ENCODE measurements around the gene CBL. TPM values are rescaled to one million over a fixed set of nuclear protein-coding genes. Genes with fewer than 3 reads are reported as not detected.

CBL gene
- polyA plus RNA-seq, 3 donors, result 7.6 to 24.0 (median 23.1) TPM

- no peaks in the 10 kb centered on the region for H3K9me3 ChIP-seq (replicated peaks in 1 of 2; ENCODE audit: control insufficient read depth in 1 of 2, insufficient read depth in 1 of 2, low read length in 2 of 2)
- H3K36me3 ChIP-seq (replicated peaks in 1 of 2; ENCODE audit: control insufficient read depth in 1 of 2, insufficient read depth in 2 of 2, low read length in 2 of 2), result peaks cover 97 to 100% of the 10 kb centered on the region in 2 donors
- Mint-ChIP-seq H3K27me3 (ENCODE audit: low read depth in 3 of 3) (peaks cover 0 to 3% (median 0%) of the 10 kb centered on the region in 3 donors), H3K4me3 (no peak overlapping the region), H3K4me1 (no peaks in the 10 kb centered on the region), H3K9me3 (no peaks in the 10 kb centered on the region), H3K36me3 (peaks cover 98 to 100% of the 10 kb centered on the region in 2 donors), H3K27ac (peak overlapping the region in 1 of 7 donors; percentile 60)
- H3K27me3 ChIP-seq (ENCODE audit: control insufficient read depth in 2 of 2, insufficient read depth in 2 of 2, low read length in 2 of 2), result no peaks in the 10 kb centered on the region
- H4K20me1 ChIP-seq (ENCODE audit: insufficient read depth, low read length), result peaks cover 97% of the 10 kb centered on the region
- DNase-seq, result no peak
- peak overlapping the region in 1 of 2 donors; percentile 18 for H3K27ac ChIP-seq (ENCODE audit: low read depth in 1 of 2, low read length in 2 of 2)
- intact Hi-C loops (cut with micrococcal nuclease), result no loop called here
- WGBS (ENCODE audit: insufficient coverage), result no CpG with 5 or more reads among the region's 3 CpGs
- H3K4me1 ChIP-seq (ENCODE audit: control insufficient read depth in 1 of 2, insufficient read depth in 2 of 2, low read length in 2 of 2), result no peaks in the 10 kb centered on the region
- H3K79me2 ChIP-seq (ENCODE audit: insufficient read depth, low read length), result peaks cover 4% of the 10 kb centered on the region
- no peak overlapping the region for H3K9ac ChIP-seq (ENCODE audit: insufficient read depth, low read length, poor library complexity, severe bottlenecking)
- no peak overlapping the region for H3K4me3 ChIP-seq (replicated peaks in 1 of 3; ENCODE audit: low read depth in 2 of 3, low read length in 3 of 3)
- H2AFZ ChIP-seq (ENCODE audit: insufficient read depth, low read depth, low read length, poor library complexity, severe bottlenecking), result no peak overlapping the region
- TF ChIP-seq, protein P1, sequence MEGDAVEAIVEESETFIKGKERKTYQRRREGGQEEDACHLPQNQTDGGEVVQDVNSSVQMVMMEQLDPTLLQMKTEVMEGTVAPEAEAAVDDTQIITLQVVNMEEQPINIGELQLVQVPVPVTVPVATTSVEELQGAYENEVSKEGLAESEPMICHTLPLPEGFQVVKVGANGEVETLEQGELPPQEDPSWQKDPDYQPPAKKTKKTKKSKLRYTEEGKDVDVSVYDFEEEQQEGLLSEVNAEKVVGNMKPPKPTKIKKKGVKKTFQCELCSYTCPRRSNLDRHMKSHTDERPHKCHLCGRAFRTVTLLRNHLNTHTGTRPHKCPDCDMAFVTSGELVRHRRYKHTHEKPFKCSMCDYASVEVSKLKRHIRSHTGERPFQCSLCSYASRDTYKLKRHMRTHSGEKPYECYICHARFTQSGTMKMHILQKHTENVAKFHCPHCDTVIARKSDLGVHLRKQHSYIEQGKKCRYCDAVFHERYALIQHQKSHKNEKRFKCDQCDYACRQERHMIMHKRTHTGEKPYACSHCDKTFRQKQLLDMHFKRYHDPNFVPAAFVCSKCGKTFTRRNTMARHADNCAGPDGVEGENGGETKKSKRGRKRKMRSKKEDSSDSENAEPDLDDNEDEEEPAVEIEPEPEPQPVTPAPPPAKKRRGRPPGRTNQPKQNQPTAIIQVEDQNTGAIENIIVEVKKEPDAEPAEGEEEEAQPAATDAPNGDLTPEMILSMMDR (IDR thresholded peaks at IDR 0.05), result no peak
- no peak overlapping the region for H3K4me2 ChIP-seq (replicated peaks; ENCODE audit: extremely low read depth, low read length, poor library complexity, severe bottlenecking)
Observed at GRCh38 chr11:119300198-119300964, 94.2 kb downstream of the CBL start.

- DNase-seq, result no peak
- Histone ChIP-seq H3K4me2 (replicated peaks; ENCODE audit: extremely low read depth, low read length, poor library complexity, severe bottlenecking) (no peak overlapping the region), H3K9ac (ENCODE audit: insufficient read depth, low read length, poor library complexity, severe bottlenecking) (no peak overlapping the region), H3K9me3 (replicated peaks in 1 of 2; ENCODE audit: control insufficient read depth in 1 of 2, insufficient read depth in 1 of 2, low read length in 2 of 2) (no peaks in the 10 kb centered on the region), H3K27me3 (ENCODE audit: control insufficient read depth in 2 of 2, insufficient read depth in 2 of 2, low read length in 2 of 2) (no peaks in the 10 kb centered on the region), H2AFZ (ENCODE audit: insufficient read depth, low read depth, low read length, poor library complexity, severe bottlenecking) (no peak overlapping the region), H3K36me3 (replicated peaks in 1 of 2; ENCODE audit: control insufficient read depth in 1 of 2, insufficient read depth in 2 of 2, low read length in 2 of 2) (peaks cover 95 to 100% of the 10 kb centered on the region in 2 donors), H3K4me1 (ENCODE audit: control insufficient read depth in 1 of 2, insufficient read depth in 2 of 2, low read length in 2 of 2) (no peaks in the 10 kb centered on the region), H4K20me1 (ENCODE audit: insufficient read depth, low read length) (peaks cover 91% of the 10 kb centered on the region), H3K4me3 (replicated peaks in 1 of 3; ENCODE audit: low read depth in 2 of 3, low read length in 3 of 3) (no peak overlapping the region), H3K79me2 (ENCODE audit: insufficient read depth, low read length) (peaks cover 4% of the 10 kb centered on the region), H3K27ac (ENCODE audit: low read depth in 1 of 2, low read length in 2 of 2) (no peak overlapping the region)
- peaks cover 0 to 3% (median 0%) of the 10 kb centered on the region in 3 donors for H3K27me3 Mint-ChIP-seq (ENCODE audit: low read depth in 3 of 3)
- no peaks in the 10 kb centered on the region for H3K4me1 Mint-ChIP-seq
- TF ChIP-seq, protein P1 (IDR thresholded peaks at IDR 0.05), result no peak
- H3K27ac Mint-ChIP-seq, result no peak overlapping the region
- no CpG with 5 or more reads among the region's 5 CpGs for WGBS (ENCODE audit: insufficient coverage)
- peaks cover 90 to 98% of the 10 kb centered on the region in 2 donors for H3K36me3 Mint-ChIP-seq
- no peaks in the 10 kb centered on the region for H3K9me3 Mint-ChIP-seq
- no peak overlapping the region for H3K4me3 Mint-ChIP-seq
- intact Hi-C loops (cut with micrococcal nuclease), result no loop called here
Observed at GRCh38 chr11:119303227-119303718, 97.1 kb downstream of the CBL start.

Measured in CD14-positive monocyte (primary cell).